Measurements from ENCODE around the gene TYMS. TPM values are rescaled to one million over a fixed set of nuclear protein-coding genes. Genes with fewer than 3 reads are reported as not detected.

The TYMS gene
- total RNA-seq, 2 donors from 2014 or later = 32.8 to 131 TPM

DNA sequence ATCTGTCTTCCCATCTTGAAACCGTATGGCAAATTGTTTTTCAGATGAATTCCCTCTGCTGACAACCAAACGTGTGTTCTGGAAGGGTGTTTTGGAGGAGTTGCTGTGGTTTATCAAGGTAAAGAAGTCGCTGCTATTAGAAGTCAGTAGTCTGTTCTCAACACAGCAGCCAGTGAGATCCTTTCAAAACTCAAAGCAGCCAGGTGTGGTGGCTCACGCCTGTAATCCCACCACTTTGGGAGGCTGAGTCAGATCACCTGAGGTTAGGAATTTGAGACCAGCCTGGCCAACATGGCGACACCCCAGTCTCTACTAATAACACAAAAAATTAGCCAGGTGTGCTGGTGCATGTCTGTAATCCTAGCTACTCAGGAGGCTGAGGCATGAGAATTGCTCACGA lies 2.1 kb downstream of the TYMS start:
- Histone ChIP-seq H3K27me3 (no peaks in the 10 kb centered on the region), H3K36me3 (no peaks in the 10 kb centered on the region), H3K27ac (no peak overlapping the region), H3K4me1 (no peaks in the 10 kb centered on the region), H3K9ac (ENCODE audit: low read depth in 2 of 2, low read length in 2 of 2) (no peak overlapping the region), H3K9me3 (no peaks in the 10 kb centered on the region), H3K4me3 (no peak overlapping the region)
- intact Hi-C loops (cut with DNase I) = no loop called here
- no peak for DNase-seq
- TF ChIP-seq, protein P1, sequence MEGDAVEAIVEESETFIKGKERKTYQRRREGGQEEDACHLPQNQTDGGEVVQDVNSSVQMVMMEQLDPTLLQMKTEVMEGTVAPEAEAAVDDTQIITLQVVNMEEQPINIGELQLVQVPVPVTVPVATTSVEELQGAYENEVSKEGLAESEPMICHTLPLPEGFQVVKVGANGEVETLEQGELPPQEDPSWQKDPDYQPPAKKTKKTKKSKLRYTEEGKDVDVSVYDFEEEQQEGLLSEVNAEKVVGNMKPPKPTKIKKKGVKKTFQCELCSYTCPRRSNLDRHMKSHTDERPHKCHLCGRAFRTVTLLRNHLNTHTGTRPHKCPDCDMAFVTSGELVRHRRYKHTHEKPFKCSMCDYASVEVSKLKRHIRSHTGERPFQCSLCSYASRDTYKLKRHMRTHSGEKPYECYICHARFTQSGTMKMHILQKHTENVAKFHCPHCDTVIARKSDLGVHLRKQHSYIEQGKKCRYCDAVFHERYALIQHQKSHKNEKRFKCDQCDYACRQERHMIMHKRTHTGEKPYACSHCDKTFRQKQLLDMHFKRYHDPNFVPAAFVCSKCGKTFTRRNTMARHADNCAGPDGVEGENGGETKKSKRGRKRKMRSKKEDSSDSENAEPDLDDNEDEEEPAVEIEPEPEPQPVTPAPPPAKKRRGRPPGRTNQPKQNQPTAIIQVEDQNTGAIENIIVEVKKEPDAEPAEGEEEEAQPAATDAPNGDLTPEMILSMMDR (IDR thresholded peaks at IDR 0.05) = no peak

DNA sequence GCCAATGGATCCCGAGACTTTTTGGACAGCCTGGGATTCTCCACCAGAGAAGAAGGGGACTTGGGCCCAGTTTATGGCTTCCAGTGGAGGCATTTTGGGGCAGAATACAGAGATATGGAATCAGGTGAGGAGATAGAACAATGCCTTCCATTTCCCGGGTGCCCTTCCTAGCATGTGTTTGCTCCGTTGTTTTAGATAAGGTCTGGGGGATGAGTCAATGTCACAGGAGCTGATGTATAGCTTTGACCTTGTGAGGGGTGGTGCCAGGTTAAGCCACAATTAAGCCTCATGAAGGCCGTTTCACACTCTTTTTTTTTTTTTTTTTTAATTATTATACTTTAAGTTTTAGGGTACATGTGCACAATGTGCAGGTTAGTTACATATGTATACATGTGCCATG lies 4.7 kb downstream of the TYMS start:
- H3K27ac ChIP-seq = no peak overlapping the region
- H3K4me1 ChIP-seq = no peaks in the 10 kb centered on the region
- DNase-seq = no peak
- H3K9ac ChIP-seq (ENCODE audit: low read depth in 2 of 2, low read length in 2 of 2) = no peak overlapping the region
- H3K9me3 ChIP-seq = no peaks in the 10 kb centered on the region
- H3K4me3 ChIP-seq = no peak overlapping the region
- no peaks in the 10 kb centered on the region for H3K27me3 ChIP-seq
- no peaks in the 10 kb centered on the region for H3K36me3 ChIP-seq
- intact Hi-C loops (cut with DNase I) = no loop called here
- TF ChIP-seq, protein P1 (IDR thresholded peaks at IDR 0.05) = no peak

DNA sequence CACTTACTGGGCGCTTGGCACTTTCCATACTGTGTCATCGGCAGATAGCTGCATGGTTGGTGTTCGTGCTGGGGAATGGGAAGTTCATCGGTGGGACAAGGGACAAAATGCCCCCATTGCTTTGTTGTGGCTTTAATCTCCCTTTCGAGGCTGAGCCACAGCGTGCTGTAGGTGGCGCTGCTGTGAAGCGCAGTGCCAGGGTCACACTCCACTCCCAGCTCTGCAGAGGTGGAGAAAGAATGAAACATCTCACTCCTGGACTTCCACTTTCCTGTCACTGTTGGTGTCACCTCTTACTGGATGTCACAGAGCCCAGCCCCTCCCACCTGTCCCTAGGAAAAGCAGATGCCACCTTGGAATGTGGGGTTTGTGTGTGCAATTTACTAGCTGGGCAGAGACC lies 8.7 kb downstream of the TYMS start:
- no peaks in the 10 kb centered on the region for H3K4me1 ChIP-seq
- no peak overlapping the region for H3K9ac ChIP-seq (ENCODE audit: low read depth in 2 of 2, low read length in 2 of 2)
- intact Hi-C loops (cut with DNase I) = no loop called here

DNA sequence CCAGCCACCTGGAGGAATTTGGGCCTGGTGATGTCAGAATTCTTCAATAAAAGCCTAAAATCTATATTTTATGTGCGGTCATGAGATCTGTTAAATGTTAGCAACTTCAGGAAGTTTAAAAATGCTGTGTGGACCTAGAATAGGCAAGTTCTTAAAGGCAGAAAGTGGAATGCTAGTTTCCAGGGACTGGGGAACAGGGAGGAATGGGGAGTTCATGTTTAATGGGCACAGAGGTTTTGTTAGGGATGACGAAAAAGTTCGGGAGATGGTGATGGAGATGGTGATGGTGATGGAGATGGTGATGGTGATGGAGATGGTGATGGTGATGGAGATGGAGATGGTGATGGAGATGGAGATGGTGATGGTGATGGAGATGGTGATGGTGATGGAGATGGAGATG lies 9.2 kb downstream of the TYMS start:
- DNase-seq = no peak
- no peak overlapping the region for H3K9ac ChIP-seq (ENCODE audit: low read depth in 2 of 2, low read length in 2 of 2)
- H3K4me3 ChIP-seq = no peak overlapping the region
- intact Hi-C loops (cut with DNase I) = no loop called here
- TF ChIP-seq, protein P1 (IDR thresholded peaks at IDR 0.05) = no peak
- no peak overlapping the region for H3K27ac ChIP-seq
- H3K4me1 ChIP-seq = no peaks in the 10 kb centered on the region
- H3K9me3 ChIP-seq = no peaks in the 10 kb centered on the region
- no peaks in the 10 kb centered on the region for H3K36me3 ChIP-seq
- no peaks in the 10 kb centered on the region for H3K27me3 ChIP-seq

More for the DNA sequence above, 8.7 kb downstream of the TYMS start:
- no peak overlapping the region for H3K4me3 ChIP-seq
- TF ChIP-seq, protein P1 (IDR thresholded peaks at IDR 0.05) = no peak
- H3K27ac ChIP-seq = no peak overlapping the region
- no peaks in the 10 kb centered on the region for H3K27me3 ChIP-seq
- H3K9me3 ChIP-seq = no peaks in the 10 kb centered on the region
- H3K36me3 ChIP-seq = no peaks in the 10 kb centered on the region
- DNase-seq = no peak

DNA sequence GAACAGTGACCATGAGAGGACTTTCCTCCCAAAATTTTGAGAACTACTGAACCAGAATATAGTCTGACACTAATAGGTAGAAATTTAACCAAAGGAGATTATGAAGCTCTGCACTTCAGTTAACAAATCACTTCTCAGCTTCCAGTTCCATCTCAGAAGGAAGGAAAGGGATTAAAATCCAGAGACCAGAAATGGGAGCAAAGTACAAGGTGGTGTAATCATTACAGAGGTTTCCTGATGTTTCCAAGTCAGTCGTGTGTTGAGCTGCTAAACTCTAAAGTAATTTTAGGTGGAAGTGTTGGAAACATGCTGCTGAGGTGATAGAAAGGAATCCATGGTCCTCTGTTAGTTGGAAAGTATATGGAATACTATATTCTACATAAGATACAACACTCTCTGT lies 10.8 kb downstream of the TYMS start:
- no peaks in the 10 kb centered on the region for H3K4me1 ChIP-seq
- H3K9ac ChIP-seq (ENCODE audit: low read depth in 2 of 2, low read length in 2 of 2) = no peak overlapping the region
- intact Hi-C loops (cut with DNase I) = no loop called here
- H3K4me3 ChIP-seq = no peak overlapping the region
- no peaks in the 10 kb centered on the region for H3K27me3 ChIP-seq
- TF ChIP-seq, protein P1 (IDR thresholded peaks at IDR 0.05) = no peak
- H3K9me3 ChIP-seq = no peaks in the 10 kb centered on the region
- H3K27ac ChIP-seq = no peak overlapping the region
- no peaks in the 10 kb centered on the region for H3K36me3 ChIP-seq
- no peak for DNase-seq

DNA sequence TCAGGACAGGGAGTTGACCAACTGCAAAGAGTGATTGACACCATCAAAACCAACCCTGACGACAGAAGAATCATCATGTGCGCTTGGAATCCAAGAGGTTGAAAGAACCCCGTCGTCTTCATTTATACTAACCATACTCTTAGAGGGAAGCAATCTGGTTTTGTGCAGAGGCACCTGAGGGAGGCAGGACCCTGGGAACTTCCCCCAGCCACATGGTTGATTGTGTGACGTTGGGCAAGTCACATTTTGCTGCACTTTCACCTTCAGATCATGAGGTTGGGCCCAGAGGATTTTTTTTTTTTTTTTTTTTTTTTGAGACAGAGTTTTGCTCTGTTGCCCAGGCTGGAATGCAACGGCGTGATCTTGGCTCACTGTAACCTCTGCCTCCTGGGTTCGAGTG lies 11.6 kb downstream of the TYMS start:
- no peak overlapping the region for H3K9ac ChIP-seq (ENCODE audit: low read depth in 2 of 2, low read length in 2 of 2)
- H3K4me3 ChIP-seq = no peak overlapping the region
- H3K36me3 ChIP-seq = no peaks in the 10 kb centered on the region
- DNase-seq = no peak
- no peak overlapping the region for H3K27ac ChIP-seq
- TF ChIP-seq, protein P1 (IDR thresholded peaks at IDR 0.05) = no peak
- no peaks in the 10 kb centered on the region for H3K9me3 ChIP-seq
- H3K27me3 ChIP-seq = no peaks in the 10 kb centered on the region
- H3K4me1 ChIP-seq = no peaks in the 10 kb centered on the region
- intact Hi-C loops (cut with DNase I) = no loop called here
